Glomerular visceral epithelial cell (primary cell): ENCODE results near the gene AFF2.

Source experiments
- DNase-seq: peaks from one replicate; pipeline ENCODE4 v3.0.0-alpha.2; 2016; ENCODE audit errors: extremely low spot score

Gene AFF2

GRCh38 chrX:148536961-148537360 lies 36.5 kb downstream of the AFF2 start:
- DNase-seq: no peak

GRCh38 chrX:148537556-148538182 lies 37.3 kb downstream of the AFF2 start:
- no peak for DNase-seq

GRCh38 chrX:148538582-148538981 lies 38.2 kb downstream of the AFF2 start:
- no peak for DNase-seq

- no peak for DNase-seq
These were observed 39.7 kb downstream of the AFF2 start for GRCh38 chrX:148540114-148540513.

- DNase-seq: no peak
These were observed 40.5 kb downstream of the AFF2 start for GRCh38 chrX:148540671-148541583.

GRCh38 chrX:148541584-148541940 lies 41.1 kb downstream of the AFF2 start:
- no peak for DNase-seq

- no peak for DNase-seq
These were observed 42.3 kb downstream of the AFF2 start for GRCh38 chrX:148542481-148543255.

GRCh38 chrX:148552775-148553174 lies 52.4 kb downstream of the AFF2 start:
- DNase-seq: no peak

- no peak for DNase-seq
These were observed 54.7 kb downstream of the AFF2 start for GRCh38 chrX:148555101-148555500.

- DNase-seq: no peak
These were observed 55.3 kb downstream of the AFF2 start for GRCh38 chrX:148555571-148556243.

GRCh38 chrX:148556498-148556897 lies 56.1 kb downstream of the AFF2 start:
- no peak for DNase-seq

GRCh38 chrX:148562846-148563245 lies 62.4 kb downstream of the AFF2 start:
- no peak for DNase-seq

GRCh38 chrX:148567229-148567628 lies 66.8 kb downstream of the AFF2 start:
- DNase-seq: no peak

GRCh38 chrX:148567779-148568178 lies 67.4 kb downstream of the AFF2 start:
- no peak for DNase-seq

- DNase-seq: no peak
These were observed 68.3 kb downstream of the AFF2 start for GRCh38 chrX:148568763-148569162.

GRCh38 chrX:148572337-148572736 lies 71.9 kb downstream of the AFF2 start:
- DNase-seq: no peak

- DNase-seq: no peak
These were observed 72.7 kb downstream of the AFF2 start for GRCh38 chrX:148573119-148573518.

GRCh38 chrX:148574237-148574973 lies 74.0 kb downstream of the AFF2 start:
- no peak for DNase-seq

GRCh38 chrX:148576396-148576795 lies 76.0 kb downstream of the AFF2 start:
- no peak for DNase-seq

GRCh38 chrX:148577741-148578140 lies 77.3 kb downstream of the AFF2 start:
- no peak for DNase-seq

GRCh38 chrX:148580016-148580415 lies 79.6 kb downstream of the AFF2 start:
- no peak for DNase-seq
